Activated CD8-positive, alpha-beta memory T cell treated with anti-CD3 and anti-CD28 coated beads, Interleukin-2, amount 50 U/mL, for 1 hour (primary cell): ENCODE measurements around the gene MKI67.

Source experiments
- DNase-seq: peaks from one replicate; pipeline ENCODE4 v3.0.0-alpha.2; 2020; ENCODE audit errors: extremely low read depth

The MKI67 gene

GRCh38 chr10:128052696-128053095, 73.5 kb downstream of the MKI67 start:
- no peak for DNase-seq

- DNase-seq: no peak
Measured at GRCh38 chr10:128051548-128051947, 74.7 kb downstream of the MKI67 start.

GRCh38 chr10:128050936-128051335, 75.3 kb downstream of the MKI67 start:
- no peak for DNase-seq

- no peak for DNase-seq
Measured at GRCh38 chr10:128050121-128050516, 76.1 kb downstream of the MKI67 start.

- no peak for DNase-seq
Measured at GRCh38 chr10:128049226-128050120, 76.8 kb downstream of the MKI67 start.

- no peak for DNase-seq
Measured at GRCh38 chr10:128048819-128049210, 77.4 kb downstream of the MKI67 start.

GRCh38 chr10:128047991-128048818, 78.0 kb downstream of the MKI67 start:
- DNase-seq: no peak

- peak; percentile 63 for DNase-seq
Measured at GRCh38 chr10:128047351-128047750, 78.9 kb downstream of the MKI67 start.

GRCh38 chr10:128046953-128047290, 79.3 kb downstream of the MKI67 start:
- no peak for DNase-seq
